VCaP (cell line): Measurements from ENCODE around the gene PAX5.

ENCODE experiments used
- H3K27ac ChIP-seq: fragments of 450-650 bp; 2 replicates; pipeline ENCODE4 v1.5.1; 2017
- CTCF ChIP-seq: fragments of 450-650 bp; conservative IDR thresholded peaks from 2 replicates; pipeline ENCODE4 v1.5.1; 2017; ENCODE audit warnings: mild to moderate bottlenecking, moderate library complexity

PAX5 gene

DNA sequence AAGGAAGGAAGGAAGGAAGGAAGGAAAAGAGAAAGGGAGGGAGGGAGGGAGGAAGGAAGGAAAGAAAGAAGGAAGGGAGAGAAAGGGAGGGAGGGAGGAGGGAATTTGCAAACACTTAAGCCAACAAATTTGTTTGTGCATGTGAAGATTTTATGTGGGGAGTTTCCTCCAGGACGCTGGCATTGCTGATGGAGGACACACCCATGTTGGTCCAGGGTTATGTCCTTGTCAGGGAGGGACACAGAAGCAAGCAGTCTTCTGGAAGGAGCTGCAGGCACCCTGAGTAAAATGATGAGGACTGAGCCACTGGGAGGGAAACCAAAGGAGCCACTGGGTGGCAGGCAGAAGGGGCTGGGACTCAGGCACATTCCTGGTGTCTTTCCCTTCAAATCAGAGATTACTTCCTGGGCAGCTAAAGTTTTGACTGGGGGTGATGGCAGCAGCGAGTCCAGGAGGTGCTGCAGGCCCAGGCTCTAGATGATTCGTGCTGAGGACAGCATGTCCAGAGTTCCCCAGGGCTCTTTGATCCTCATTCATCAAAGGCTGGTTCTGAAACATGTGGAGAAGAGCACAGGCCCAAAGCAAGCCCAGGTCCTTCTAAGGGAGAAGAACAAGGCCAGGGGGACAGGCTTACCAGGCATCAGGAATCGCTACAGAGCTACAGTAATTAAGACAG, 109.2 kb downstream of the PAX5 start:
- H3K27ac ChIP-seq, result no peak overlapping the region
- no peak for TF ChIP-seq CTCF

- TF ChIP-seq CTCF, result no peak
- no peak overlapping the region for H3K27ac ChIP-seq
Measured at GRCh38 chr9:36924071-36924470, 110.0 kb downstream of the PAX5 start.

- no peak for TF ChIP-seq CTCF
- H3K27ac ChIP-seq, result no peak overlapping the region
Measured at GRCh38 chr9:36923025-36923625, 110.9 kb downstream of the PAX5 start.

- H3K27ac ChIP-seq, result no peak overlapping the region
- TF ChIP-seq CTCF, result no peak
Measured at GRCh38 chr9:36922548-36922947, 111.5 kb downstream of the PAX5 start.

DNA sequence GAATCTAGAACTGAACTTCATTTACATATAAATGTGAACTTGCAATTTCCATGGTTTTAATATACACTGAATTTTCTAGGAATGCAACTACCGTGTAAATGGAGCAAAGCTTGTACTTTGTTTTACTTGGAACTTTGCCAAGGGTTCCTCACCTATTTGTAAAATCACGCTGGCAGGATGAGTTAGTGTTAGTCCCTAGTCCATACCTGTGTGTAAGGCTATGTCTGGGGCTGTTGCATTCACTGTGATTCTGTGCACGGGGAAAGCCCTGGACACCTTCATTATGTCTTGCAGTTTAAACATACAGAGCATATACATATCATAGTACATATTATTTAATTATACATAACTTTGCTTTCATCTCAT, 119.9 kb downstream of the PAX5 start:
- no peak for TF ChIP-seq CTCF
- H3K27ac ChIP-seq, result no peak overlapping the region

DNA sequence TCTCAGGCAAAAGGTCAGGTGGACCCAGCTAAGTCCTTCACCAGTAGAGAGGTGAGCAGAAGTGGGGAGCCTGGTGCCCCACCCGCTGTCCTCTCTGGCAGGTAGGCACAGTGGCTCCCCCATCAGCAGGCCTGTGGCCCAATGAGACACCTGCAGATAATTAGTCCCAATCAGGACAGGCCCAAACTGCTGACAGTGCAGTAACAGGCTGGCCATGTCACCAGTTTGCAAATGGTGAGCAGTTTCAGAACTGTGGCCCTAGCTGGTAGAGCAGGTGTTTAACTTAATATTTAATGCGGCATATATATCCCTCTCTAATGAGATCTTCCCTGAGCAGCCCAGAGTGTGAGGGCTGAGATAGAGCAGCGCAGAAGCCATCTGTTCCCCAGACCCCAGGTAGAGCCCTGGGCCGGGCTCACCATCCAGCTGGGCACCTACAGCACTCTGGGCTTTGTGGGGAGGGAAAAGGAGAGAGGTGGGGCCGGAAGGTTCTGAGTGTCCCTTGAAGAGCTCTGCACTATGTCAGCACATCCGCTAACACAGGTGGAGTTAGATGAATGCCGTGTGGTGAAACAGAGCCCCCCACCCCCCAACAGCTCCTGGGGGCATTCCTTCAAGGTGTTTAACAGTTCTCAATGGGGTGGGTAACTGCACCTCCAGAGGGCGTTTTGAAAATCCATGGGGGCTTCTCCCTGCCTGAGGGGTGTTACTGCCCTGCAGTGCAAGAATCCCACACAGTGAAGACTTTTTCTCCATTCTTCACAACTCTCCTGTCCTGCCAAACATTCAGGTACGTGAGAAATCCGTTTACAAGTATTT, 120.5 kb downstream of the PAX5 start:
- no peak overlapping the region for H3K27ac ChIP-seq
- TF ChIP-seq CTCF, result no peak; the same call in 1 of the 2 replicates

GRCh38 chr9:36912620-36913019, 121.4 kb downstream of the PAX5 start:
- H3K27ac ChIP-seq, result no peak overlapping the region
- TF ChIP-seq CTCF, result no peak
